HEK293 (cell line): ENCODE results near the gene PGAP6.

Experiments used
- BCL6B ChIP-seq: fragments of 450-650 bp; formaldehyde crosslinking; IDR thresholded peaks from 2 replicates; pipeline ENCODE4 v1.5.1; 2017; ENCODE audit warnings: missing biosample characterization, missing genetic modification characterization
- PRDM1 ChIP-seq: fragments of 450-650 bp; formaldehyde crosslinking; IDR thresholded peaks from 2 replicates; pipeline ENCODE4; 2016; ENCODE audit warnings: missing biosample characterization, missing genetic modification characterization
- SALL2 ChIP-seq: fragments of 450-650 bp; formaldehyde crosslinking; IDR thresholded peaks from 2 replicates; pipeline ENCODE4 v1.5.0; 2017; ENCODE audit warnings: missing biosample characterization, mild to moderate bottlenecking, missing genetic modification characterization, borderline replicate concordance
- SP3 ChIP-seq: fragments of 450-650 bp; formaldehyde crosslinking; IDR thresholded peaks from 2 replicates; pipeline ENCODE4 v1.5.1; 2016; ENCODE audit warnings: missing biosample characterization, missing genetic modification characterization
- SP7 ChIP-seq: fragments of 450-650 bp; formaldehyde crosslinking; IDR thresholded peaks from 2 replicates; pipeline ENCODE4 v1.5.1; 2016; ENCODE audit warnings: missing biosample characterization, missing genetic modification characterization
- ZEB2 ChIP-seq: fragments of 450-650 bp; formaldehyde crosslinking; IDR thresholded peaks from 2 replicates; pipeline ENCODE4 v1.5.1; 2016; ENCODE audit warnings: missing biosample characterization, missing genetic modification characterization
- ZNF112 ChIP-seq: fragments of 450-650 bp; formaldehyde crosslinking; IDR thresholded peaks from 2 replicates; pipeline ENCODE4 v1.5.0; 2017; ENCODE audit warnings: missing biosample characterization, missing genetic modification characterization
- ZNF133 ChIP-seq: fragments of 450-650 bp; formaldehyde crosslinking; IDR thresholded peaks from 2 replicates; pipeline ENCODE4 v1.5.1; 2016; ENCODE audit warnings: missing biosample characterization, missing genetic modification characterization
- ZNF138 ChIP-seq: fragments of 450-650 bp; formaldehyde crosslinking; IDR thresholded peaks from 2 replicates; pipeline ENCODE4 v1.5.1; 2016; ENCODE audit warnings: missing biosample characterization, missing genetic modification characterization, borderline replicate concordance
- ZNF148 ChIP-seq: fragments of 450-650 bp; formaldehyde crosslinking; IDR thresholded peaks from 2 replicates; pipeline ENCODE4 v1.5.0; 2017; ENCODE audit warnings: missing biosample characterization, missing genetic modification characterization, borderline replicate concordance
- ZNF155 ChIP-seq: fragments of 450-650 bp; formaldehyde crosslinking; IDR thresholded peaks from 2 replicates; pipeline ENCODE4 v1.5.1; 2016; ENCODE audit warnings: missing biosample characterization, missing genetic modification characterization
- ZNF169 ChIP-seq: fragments of 450-650 bp; formaldehyde crosslinking; IDR thresholded peaks from 2 replicates; pipeline ENCODE4 v1.5.1; 2016; ENCODE audit warnings: missing biosample characterization, missing genetic modification characterization
- ZNF211 ChIP-seq: fragments of 450-650 bp; formaldehyde crosslinking; IDR thresholded peaks from 2 replicates; pipeline ENCODE4 v1.5.1; 2016; ENCODE audit warnings: low read depth, missing biosample characterization, missing genetic modification characterization
- ZNF302 ChIP-seq: fragments of 450-650 bp; formaldehyde crosslinking; IDR thresholded peaks from 2 replicates; pipeline ENCODE4 v1.5.1; 2016; ENCODE audit warnings: missing biosample characterization, missing genetic modification characterization, low read depth
- ZNF391 ChIP-seq: fragments of 450-650 bp; formaldehyde crosslinking; IDR thresholded peaks from 2 replicates; pipeline ENCODE4 v1.5.1; 2016; ENCODE audit warnings: low read depth, missing biosample characterization, missing genetic modification characterization, borderline replicate concordance
- ZNF473 ChIP-seq: fragments of 450-650 bp; formaldehyde crosslinking; IDR thresholded peaks from 2 replicates; pipeline ENCODE4 v1.5.1; 2017; ENCODE audit warnings: missing biosample characterization, missing genetic modification characterization
- ZNF521 ChIP-seq: fragments of 450-650 bp; formaldehyde crosslinking; IDR thresholded peaks from 2 replicates; pipeline ENCODE4 v1.5.1; 2017; ENCODE audit warnings: missing biosample characterization, mild to moderate bottlenecking, missing genetic modification characterization
- ZNF548 ChIP-seq: fragments of 450-650 bp; formaldehyde crosslinking; IDR thresholded peaks from 2 replicates; pipeline ENCODE4 v1.5.1; 2016; ENCODE audit warnings: missing biosample characterization, missing genetic modification characterization
- ZNF555 ChIP-seq: fragments of 450-650 bp; formaldehyde crosslinking; conservative IDR thresholded peaks from 2 replicates; pipeline ENCODE4 v1.5.1; 2017; ENCODE audit warnings: missing biosample characterization, mild to moderate bottlenecking, missing genetic modification characterization, inconsistent platforms
- ZNF585B ChIP-seq: fragments of 450-650 bp; formaldehyde crosslinking; IDR thresholded peaks from 2 replicates; pipeline ENCODE4 v1.5.1; 2016; ENCODE audit warnings: missing biosample characterization, missing genetic modification characterization
- ZNF621 ChIP-seq: fragments of 450-650 bp; formaldehyde crosslinking; IDR thresholded peaks from 2 replicates; pipeline ENCODE4 v1.5.1; 2017; ENCODE audit warnings: missing biosample characterization, missing genetic modification characterization
- ZSCAN16 ChIP-seq: fragments of 450-650 bp; formaldehyde crosslinking; IDR thresholded peaks from 2 replicates; pipeline ENCODE4 v1.5.1; 2016; ENCODE audit warnings: missing biosample characterization, missing genetic modification characterization
- TF ChIP-seq, protein P1 (sequence below): IDR thresholded peaks from 2 replicates; pipeline ENCODE4 v1.6.1; 2011; ENCODE audit warnings: mild to moderate bottlenecking, low read depth, low read length, borderline replicate concordance
- TF ChIP-seq, protein P2 (sequence below): fragments of 450-650 bp; formaldehyde crosslinking; IDR thresholded peaks from 2 replicates; pipeline ENCODE4 v1.5.1; 2016; ENCODE audit warnings: missing biosample characterization, missing genetic modification characterization, low read depth
- TF ChIP-seq, protein P3 (sequence below): fragments of 450-650 bp; IDR thresholded peaks from 2 replicates; pipeline ENCODE4 v1.5.1; 2018; ENCODE audit warnings: missing biosample characterization, mild to moderate bottlenecking, missing genetic modification characterization
- TF ChIP-seq, protein P4 (sequence below): fragments of 450-650 bp; formaldehyde crosslinking; IDR thresholded peaks from 2 replicates; pipeline ENCODE4 v1.5.1; 2016; ENCODE audit warnings: missing biosample characterization, missing genetic modification characterization
- TF ChIP-seq, protein P5 (sequence below): fragments of 450-650 bp; formaldehyde crosslinking; IDR thresholded peaks from 2 replicates; pipeline ENCODE4 v1.5.1; 2016; ENCODE audit warnings: missing biosample characterization, missing genetic modification characterization

The PGAP6 gene

DNA sequence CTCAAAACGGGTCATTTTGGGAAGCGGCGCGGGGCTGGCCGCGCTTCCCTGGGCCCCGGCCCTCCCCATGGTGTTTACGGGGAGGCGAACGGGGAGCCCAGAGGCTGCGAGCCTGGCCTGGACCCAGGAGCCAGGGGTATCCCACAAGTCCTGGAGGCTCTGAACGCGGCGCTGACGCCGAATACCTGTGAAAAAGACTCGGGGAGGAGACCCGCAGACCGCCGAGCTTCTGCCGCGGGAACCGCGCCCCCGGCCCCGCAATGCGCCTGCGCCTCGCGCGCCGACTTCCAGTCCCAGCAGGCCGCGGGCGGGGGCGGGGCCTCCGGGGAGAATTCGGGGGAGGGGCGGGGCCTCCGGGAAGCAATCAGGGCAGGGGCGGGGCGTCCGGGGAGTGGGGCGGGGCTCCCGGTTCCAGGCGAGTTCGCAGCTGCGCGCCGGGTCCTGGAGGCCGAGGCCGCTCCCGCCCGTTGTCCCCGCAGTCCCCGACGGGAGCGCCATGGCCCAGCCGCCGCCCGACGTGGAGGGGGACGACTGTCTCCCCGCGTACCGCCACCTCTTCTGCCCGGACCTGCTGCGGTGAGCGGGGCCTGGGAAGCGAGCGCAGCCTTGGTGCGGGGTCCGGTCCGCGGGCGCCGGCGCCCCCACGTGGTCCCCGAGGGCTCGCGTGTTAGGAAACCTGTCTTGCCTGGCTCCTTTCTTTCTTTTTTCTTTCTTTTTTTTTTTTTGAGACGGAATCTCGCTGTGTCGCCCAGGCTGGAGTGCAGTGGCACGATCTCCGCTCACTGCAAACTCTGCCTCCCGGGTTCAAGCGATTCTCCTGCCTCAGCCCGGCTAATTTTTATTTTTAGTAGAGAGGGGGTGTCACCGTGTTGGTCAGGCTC lies 19.9 kb upstream of the PGAP6 start, which contains the start of gene DECR2 (continued):
- TF ChIP-seq ZEB2 (peak; percentile 92), ZNF148 (tag by site-specific recombination) (0 out of 2 replicates have a peak, but pooled peaks have one; percentile 39), ZNF521 (tag by site-specific recombination) (no peak), ZNF169 (tag by site-specific recombination) (no peak), SALL2 (no peak), ZNF133 (no peak), ZNF555 (tag by site-specific recombination) (no peak), ZNF112 (no peak), ZNF391 (peak; percentile 69; the same call in 1 of the 2 replicates), ZNF585B (tag by site-specific recombination) (no peak), ZNF155 (no peak), PRDM1 (no peak), BCL6B (tag by site-specific recombination) (no peak), SP7 (tag by site-specific recombination) (peak; percentile 57), ZNF211 (tag by site-specific recombination) (no peak), ZNF473 (tag by site-specific recombination) (no peak), SP3 (no peak), ZNF302 (tag by site-specific recombination) (no peak), ZNF138 (tag by site-specific recombination) (no peak), ZNF548 (tag by site-specific recombination) (no peak), ZNF621 (tag by site-specific recombination) (no peak), ZSCAN16 (tag by site-specific recombination) (0 out of 2 replicates have a peak, but pooled peaks have one; percentile 24)
- TF ChIP-seq, protein P1, sequence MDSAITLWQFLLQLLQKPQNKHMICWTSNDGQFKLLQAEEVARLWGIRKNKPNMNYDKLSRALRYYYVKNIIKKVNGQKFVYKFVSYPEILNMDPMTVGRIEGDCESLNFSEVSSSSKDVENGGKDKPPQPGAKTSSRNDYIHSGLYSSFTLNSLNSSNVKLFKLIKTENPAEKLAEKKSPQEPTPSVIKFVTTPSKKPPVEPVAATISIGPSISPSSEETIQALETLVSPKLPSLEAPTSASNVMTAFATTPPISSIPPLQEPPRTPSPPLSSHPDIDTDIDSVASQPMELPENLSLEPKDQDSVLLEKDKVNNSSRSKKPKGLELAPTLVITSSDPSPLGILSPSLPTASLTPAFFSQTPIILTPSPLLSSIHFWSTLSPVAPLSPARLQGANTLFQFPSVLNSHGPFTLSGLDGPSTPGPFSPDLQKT = no peak
- TF ChIP-seq, protein P2, sequence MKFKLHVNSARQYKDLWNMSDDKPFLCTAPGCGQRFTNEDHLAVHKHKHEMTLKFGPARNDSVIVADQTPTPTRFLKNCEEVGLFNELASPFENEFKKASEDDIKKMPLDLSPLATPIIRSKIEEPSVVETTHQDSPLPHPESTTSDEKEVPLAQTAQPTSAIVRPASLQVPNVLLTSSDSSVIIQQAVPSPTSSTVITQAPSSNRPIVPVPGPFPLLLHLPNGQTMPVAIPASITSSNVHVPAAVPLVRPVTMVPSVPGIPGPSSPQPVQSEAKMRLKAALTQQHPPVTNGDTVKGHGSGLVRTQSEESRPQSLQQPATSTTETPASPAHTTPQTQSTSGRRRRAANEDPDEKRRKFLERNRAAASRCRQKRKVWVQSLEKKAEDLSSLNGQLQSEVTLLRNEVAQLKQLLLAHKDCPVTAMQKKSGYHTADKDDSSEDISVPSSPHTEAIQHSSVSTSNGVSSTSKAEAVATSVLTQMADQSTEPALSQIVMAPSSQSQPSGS (tag by site-specific recombination) = no peak
- TF ChIP-seq, protein P3, sequence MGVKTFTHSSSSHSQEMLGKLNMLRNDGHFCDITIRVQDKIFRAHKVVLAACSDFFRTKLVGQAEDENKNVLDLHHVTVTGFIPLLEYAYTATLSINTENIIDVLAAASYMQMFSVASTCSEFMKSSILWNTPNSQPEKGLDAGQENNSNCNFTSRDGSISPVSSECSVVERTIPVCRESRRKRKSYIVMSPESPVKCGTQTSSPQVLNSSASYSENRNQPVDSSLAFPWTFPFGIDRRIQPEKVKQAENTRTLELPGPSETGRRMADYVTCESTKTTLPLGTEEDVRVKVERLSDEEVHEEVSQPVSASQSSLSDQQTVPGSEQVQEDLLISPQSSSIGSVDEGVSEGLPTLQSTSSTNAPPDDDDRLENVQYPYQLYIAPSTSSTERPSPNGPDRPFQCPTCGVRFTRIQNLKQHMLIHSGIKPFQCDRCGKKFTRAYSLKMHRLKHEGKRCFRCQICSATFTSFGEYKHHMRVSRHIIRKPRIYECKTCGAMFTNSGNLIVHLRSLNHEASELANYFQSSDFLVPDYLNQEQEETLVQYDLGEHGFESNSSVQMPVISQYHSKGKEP = no peak
- TF ChIP-seq, protein P4, sequence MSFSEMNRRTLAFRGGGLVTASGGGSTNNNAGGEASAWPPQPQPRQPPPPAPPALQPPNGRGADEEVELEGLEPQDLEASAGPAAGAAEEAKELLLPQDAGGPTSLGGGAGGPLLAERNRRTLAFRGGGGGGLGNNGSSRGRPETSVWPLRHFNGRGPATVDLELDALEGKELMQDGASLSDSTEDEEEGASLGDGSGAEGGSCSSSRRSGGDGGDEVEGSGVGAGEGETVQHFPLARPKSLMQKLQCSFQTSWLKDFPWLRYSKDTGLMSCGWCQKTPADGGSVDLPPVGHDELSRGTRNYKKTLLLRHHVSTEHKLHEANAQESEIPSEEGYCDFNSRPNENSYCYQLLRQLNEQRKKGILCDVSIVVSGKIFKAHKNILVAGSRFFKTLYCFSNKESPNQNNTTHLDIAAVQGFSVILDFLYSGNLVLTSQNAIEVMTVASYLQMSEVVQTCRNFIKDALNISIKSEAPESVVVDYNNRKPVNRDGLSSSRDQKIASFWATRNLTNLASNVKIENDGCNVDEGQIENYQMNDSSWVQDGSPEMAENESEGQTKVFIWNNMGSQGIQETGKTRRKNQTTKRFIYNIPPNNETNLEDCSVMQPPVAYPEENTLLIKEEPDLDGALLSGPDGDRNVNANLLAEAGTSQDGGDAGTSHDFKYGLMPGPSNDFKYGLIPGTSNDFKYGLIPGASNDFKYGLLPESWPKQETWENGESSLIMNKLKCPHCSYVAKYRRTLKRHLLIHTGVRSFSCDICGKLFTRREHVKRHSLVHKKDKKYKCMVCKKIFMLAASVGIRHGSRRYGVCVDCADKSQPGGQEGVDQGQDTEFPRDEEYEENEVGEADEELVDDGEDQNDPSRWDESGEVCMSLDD = no peak
- TF ChIP-seq, protein P5, sequence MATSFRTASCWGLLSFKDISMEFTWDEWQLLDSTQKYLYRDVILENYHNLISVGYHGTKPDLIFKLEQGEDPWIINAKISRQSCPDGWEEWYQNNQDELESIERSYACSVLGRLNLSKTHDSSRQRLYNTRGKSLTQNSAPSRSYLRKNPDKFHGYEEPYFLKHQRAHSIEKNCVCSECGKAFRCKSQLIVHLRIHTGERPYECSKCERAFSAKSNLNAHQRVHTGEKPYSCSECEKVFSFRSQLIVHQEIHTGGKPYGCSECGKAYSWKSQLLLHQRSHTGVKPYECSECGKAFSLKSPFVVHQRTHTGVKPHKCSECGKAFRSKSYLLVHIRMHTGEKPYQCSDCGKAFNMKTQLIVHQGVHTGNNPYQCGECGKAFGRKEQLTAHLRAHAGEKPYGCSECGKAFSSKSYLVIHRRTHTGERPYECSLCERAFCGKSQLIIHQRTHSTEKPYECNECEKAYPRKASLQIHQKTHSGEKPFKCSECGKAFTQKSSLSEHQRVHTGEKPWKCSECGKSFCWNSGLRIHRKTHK = no peak
